Measurements from ENCODE around the gene IGSF21.

Gene IGSF21

DNA sequence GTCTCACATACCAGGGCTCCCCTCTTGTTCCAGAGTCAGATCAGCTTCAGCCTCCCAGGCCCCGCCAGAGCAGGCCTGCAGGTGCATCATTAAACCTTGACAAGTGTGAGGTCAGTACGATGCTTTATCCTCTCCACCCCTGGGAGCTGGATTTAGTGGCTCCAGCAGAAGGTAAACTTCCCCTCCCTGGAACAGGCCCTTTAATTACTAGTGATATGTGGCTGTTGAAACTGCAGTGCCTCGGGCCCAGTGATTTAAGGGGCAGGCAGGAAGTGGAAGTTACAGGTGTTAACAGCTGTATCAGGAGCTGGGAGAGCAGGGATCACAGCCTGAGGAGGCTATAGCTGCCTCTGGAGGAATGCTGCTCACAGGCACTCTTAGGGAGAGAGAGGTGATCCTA is 240.8 kb downstream of the IGSF21 start:
- Mint-ChIP-seq H3K4me1 (peaks cover 42% of the 10 kb centered on the region), H3K27ac (no peak overlapping the region), H3K27me3 (ENCODE audit: low read depth, poor library complexity) (peaks cover 21% of the 10 kb centered on the region), H3K4me3 (no peak overlapping the region), H3K36me3 (ENCODE audit: low read depth) (no peaks in the 10 kb centered on the region), H3K9me3 (no peaks in the 10 kb centered on the region)
- TF ChIP-seq, protein P1, sequence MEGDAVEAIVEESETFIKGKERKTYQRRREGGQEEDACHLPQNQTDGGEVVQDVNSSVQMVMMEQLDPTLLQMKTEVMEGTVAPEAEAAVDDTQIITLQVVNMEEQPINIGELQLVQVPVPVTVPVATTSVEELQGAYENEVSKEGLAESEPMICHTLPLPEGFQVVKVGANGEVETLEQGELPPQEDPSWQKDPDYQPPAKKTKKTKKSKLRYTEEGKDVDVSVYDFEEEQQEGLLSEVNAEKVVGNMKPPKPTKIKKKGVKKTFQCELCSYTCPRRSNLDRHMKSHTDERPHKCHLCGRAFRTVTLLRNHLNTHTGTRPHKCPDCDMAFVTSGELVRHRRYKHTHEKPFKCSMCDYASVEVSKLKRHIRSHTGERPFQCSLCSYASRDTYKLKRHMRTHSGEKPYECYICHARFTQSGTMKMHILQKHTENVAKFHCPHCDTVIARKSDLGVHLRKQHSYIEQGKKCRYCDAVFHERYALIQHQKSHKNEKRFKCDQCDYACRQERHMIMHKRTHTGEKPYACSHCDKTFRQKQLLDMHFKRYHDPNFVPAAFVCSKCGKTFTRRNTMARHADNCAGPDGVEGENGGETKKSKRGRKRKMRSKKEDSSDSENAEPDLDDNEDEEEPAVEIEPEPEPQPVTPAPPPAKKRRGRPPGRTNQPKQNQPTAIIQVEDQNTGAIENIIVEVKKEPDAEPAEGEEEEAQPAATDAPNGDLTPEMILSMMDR (IDR thresholded peaks at IDR 0.05) = no peak
- DNase-seq = no peak

DNA sequence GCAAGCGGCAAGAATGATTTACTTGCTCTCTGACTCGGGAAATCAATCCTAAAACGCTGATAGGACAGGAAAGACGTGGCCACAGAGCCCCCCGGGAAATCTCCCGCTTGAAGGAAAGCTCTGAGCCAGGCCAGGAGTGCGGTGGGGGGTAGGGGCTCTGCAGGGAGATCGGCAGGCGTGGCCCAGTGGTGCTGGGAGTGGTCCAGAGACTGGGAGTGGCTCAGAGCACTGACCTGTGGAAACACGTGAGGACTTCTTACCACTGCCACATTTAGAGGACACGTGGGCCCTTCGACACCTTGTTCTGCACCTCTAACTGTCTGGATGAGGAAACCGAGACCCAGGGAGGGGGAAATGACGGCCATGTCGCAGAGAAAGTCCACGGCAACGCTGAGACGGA is 243.1 kb downstream of the IGSF21 start:
- TF ChIP-seq, protein P1 (IDR thresholded peaks at IDR 0.05) = no peak
- Mint-ChIP-seq H3K27ac (no peak overlapping the region), H3K9me3 (no peaks in the 10 kb centered on the region), H3K27me3 (ENCODE audit: low read depth, poor library complexity) (peaks cover 17% of the 10 kb centered on the region), H3K36me3 (ENCODE audit: low read depth) (no peaks in the 10 kb centered on the region), H3K4me1 (peaks cover 60% of the 10 kb centered on the region), H3K4me3 (no peak overlapping the region)
- DNase-seq = no peak

DNA sequence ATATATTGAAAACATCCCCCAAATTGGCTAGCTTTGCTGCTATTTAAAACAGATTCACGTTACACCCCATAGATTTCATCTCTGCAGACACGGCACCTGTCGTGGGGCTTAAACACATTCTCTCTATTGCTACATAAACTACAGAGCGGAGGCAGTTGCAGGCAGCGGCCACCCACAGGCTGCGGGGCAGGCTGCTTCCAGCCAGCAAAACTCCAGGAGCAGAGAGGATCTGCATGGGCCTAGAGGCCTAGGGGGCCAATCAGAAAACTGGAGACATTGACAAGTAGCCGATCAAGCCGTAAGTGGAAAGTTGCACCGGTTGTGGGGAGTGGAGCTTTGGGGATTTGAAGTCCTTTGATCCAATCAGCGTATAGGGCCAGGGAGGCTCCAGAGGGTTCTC is 244.1 kb downstream of the IGSF21 start:
- DNase-seq = no peak
- Mint-ChIP-seq H3K27ac (no peak overlapping the region), H3K27me3 (ENCODE audit: low read depth, poor library complexity) (peaks cover 16% of the 10 kb centered on the region), H3K4me1 (peaks cover 54% of the 10 kb centered on the region), H3K9me3 (no peaks in the 10 kb centered on the region), H3K4me3 (no peak overlapping the region), H3K36me3 (ENCODE audit: low read depth) (no peaks in the 10 kb centered on the region)
- TF ChIP-seq, protein P1 (IDR thresholded peaks at IDR 0.05) = no peak

DNA sequence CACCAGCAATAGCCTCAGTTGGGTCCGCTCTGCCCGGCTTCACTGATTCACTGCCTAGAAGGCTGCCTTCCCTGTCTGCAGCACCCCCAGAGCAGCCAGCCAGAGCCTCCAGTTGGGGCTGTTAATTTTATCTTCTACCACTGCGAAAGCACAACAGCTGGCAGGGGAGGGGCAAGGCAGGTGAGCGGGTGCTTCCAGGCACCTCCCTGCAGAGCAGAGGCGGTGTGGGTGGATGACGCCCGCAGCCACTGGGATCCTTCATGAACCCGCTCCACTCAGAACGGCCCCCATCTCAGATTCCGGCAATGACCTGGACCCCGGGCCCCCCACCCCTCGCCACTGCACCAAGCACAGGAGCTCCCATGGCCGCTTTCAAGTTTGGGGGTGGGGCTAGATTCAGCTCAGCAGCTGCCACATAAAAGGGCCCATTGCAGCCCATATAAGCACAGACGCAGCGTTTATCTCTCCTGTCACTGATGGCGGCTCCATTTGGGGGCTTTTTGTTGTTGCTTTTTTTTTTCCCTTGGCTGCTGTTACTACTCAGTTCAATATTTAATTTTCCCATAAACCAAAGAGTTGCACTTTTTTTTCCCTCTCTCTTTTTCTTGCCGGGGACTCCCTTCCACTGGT is 245.2 kb downstream of the IGSF21 start:
- Mint-ChIP-seq H3K4me3 (no peak overlapping the region), H3K4me1 (peaks cover 54% of the 10 kb centered on the region), H3K36me3 (ENCODE audit: low read depth) (no peaks in the 10 kb centered on the region), H3K27me3 (ENCODE audit: low read depth, poor library complexity) (peaks cover 23% of the 10 kb centered on the region), H3K9me3 (peaks cover 3% of the 10 kb centered on the region), H3K27ac (no peak overlapping the region)
- TF ChIP-seq, protein P1 (IDR thresholded peaks at IDR 0.05) = no peak
- peak; percentile 37 for DNase-seq

DNA sequence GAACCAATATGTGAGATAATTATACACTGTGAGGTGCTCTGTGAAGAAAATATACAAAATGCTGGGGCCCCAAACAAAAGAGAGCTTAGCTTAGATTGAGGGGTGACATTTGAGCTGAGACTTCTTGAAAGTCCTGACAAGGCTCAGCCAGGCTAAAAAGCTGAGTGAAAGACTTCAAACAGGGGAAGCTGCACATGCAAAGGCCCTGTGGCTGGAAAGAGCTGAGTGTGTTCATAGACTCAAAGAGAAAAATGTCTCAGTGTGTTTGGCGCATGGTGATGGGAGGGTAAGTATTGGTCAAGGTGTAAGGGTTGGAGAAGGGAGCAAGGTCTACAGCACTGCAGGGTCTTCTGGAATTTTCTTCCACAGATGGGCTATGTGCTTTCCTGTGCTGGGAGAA is 245.9 kb downstream of the IGSF21 start:
- H3K27ac Mint-ChIP-seq = no peak overlapping the region
- peaks cover 49% of the 10 kb centered on the region for H3K4me1 Mint-ChIP-seq
- TF ChIP-seq, protein P1 (IDR thresholded peaks at IDR 0.05) = no peak
- no peak for DNase-seq
- peaks cover 28% of the 10 kb centered on the region for H3K27me3 Mint-ChIP-seq (ENCODE audit: low read depth, poor library complexity)
- no peaks in the 10 kb centered on the region for H3K36me3 Mint-ChIP-seq (ENCODE audit: low read depth)
- peaks cover 3% of the 10 kb centered on the region for H3K9me3 Mint-ChIP-seq
- no peak overlapping the region for H3K4me3 Mint-ChIP-seq

DNA sequence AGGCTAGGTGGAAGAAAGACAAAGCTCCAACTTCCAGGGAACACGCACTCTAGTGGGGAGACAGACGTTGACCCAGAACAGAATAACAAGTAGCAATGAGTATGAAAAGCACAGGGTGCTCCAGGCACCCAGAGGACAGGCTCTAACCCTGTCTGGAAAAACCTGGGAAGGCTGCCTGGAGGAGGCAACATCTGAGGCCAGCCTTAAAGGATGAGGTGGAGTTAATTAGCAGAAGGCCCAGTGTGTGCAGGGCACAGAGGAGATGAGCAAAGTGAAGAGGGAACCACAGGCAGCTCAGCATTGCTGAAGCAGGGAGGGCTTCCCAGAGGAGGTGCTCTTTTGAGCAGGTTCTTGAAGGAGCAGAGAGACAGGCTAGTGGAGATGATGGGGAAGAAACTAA is 246.4 kb downstream of the IGSF21 start:
- Mint-ChIP-seq H3K4me3 (no peak overlapping the region), H3K27ac (no peak overlapping the region), H3K4me1 (peaks cover 48% of the 10 kb centered on the region), H3K36me3 (ENCODE audit: low read depth) (no peaks in the 10 kb centered on the region), H3K9me3 (peaks cover 3% of the 10 kb centered on the region), H3K27me3 (ENCODE audit: low read depth, poor library complexity) (peaks cover 25% of the 10 kb centered on the region)
- TF ChIP-seq, protein P1 (IDR thresholded peaks at IDR 0.05) = no peak
- no peak for DNase-seq

All from nephron progenitor cell (in vitro differentiated cells).